Measurements from ENCODE around the gene LETMD1.
"Not testable (repeated sequence)": the region's sequence is repeated elsewhere in the genome, so short reads cannot be mapped to it uniquely, and the experiment has no call there.

LETMD1 gene

GRCh38 chr12:51027342-51027835 lies 20.7 kb upstream of the LETMD1 start:
- DNase-seq, result no peak

DNA sequence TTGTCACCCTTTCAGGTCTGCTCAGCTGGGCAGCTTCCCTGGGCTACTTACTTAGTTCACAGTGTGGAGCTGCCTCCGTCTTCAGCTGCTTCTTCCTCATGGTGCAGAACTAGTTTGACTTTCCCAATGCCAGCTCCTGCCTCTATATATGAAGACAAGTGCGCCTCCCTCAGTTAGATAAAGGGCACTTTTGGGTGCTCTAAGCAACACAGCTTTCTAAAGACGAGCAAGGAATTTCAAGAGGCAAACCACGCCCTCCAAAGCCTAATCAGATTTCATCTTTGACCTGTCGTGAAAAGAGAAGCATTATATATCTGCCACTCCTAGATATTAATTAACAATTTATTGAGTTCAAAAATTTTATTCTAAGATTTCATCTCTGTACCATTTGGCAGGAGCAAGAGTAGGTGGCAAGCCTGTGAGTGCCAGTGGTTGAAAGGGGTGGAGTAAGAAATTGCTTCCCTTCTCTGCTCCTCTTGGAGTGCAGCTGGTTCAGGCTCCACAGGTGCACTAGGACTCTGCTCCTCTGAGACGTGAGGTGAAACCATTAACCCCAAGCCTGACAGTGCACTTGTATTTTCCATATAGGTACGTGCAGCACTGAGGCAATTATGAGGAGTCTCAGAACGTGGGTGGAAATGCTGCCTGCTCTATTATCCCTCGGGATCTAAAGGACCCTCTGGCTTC lies 19.9 kb upstream of the LETMD1 start:
- peak; percentile 63 for DNase-seq

DNA sequence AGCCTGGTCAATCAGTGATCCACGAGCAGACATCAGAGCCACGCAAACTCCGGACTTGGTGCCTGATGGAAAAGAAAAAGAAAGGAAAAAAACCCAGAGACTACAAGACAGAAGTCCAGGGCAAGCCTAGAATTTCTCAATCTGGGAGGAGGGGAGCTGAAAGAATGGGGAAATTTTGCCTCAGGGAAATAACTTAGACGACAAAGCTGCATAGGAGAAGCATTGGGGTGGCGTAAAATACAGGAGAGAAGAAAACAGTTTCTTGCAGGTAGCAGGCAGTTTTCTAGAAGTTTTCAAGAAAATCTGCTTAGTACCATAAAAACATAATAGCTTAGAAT lies 19.3 kb upstream of the LETMD1 start:
- no peak for DNase-seq

GRCh38 chr12:51033048-51033447 lies 15.1 kb upstream of the LETMD1 start:
- no peak for DNase-seq

DNA sequence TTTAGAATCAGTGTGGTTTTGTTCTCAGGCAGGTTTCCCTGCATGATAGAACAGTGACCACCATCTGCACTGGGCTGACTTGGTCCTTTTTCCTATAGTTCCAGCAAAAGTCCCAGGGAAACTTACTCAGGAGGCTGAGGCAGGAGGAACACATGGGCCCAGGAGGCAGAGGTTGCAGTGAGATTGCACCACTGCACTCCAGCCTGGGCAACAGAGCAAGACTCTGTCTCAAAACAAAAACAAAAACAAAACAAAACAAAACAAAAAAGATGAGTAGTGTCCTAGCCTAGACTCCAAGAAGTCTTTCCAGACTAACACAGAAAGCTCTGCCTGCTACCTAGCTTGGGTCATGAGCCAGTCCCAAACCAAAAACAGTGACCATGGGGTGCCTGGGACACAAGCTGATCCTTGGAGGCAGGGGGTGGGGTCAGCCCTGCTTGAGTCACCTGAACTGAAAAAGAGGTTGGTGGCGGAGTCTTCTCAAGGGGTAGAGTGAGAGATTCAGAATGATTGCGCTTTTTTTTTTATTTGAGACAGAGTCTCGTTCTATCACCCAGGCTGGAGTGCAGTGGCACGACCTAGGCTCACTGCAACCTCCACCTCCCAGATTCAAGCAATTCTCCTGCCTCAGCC lies 14.6 kb upstream of the LETMD1 start:
- DNase-seq, result no peak

GRCh38 chr12:51036279-51036678 lies 11.8 kb upstream of the LETMD1 start:
- DNase-seq, result no peak

DNA sequence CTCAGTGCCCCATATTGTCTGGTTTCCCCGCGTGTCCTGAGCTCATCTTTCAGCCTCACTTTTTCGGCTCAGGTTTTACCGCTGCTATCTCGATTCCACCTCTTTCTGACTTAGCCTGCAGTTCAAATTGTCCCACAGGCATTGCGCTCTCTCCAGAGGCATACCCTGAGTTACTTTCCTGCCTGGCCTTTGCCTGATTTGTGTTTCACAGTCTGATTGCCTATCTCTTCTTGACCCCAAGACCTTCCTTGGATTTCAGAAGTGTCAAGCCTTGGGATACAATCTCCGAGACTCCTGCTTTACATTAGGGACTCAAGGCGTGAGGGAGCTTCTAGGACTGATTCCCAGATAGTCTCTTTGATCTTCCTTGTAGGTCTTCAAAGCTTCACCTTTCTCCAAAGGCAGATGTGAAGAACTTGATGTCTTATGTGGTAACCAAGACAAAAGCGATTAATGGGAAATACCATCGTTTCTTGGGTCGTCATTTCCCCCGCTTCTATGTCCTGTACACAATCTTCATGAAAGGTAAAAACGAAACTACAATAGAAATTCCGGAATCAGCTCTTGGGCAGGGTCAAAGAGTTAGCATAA lies 629 bp downstream of the LETMD1 start:
- DNase-seq, result peak; percentile 50

GRCh38 chr12:51049525-51049924 lies 1.4 kb downstream of the LETMD1 start:
- DNase-seq, result no peak

GRCh38 chr12:51051787-51052186 lies 3.7 kb downstream of the LETMD1 start:
- no peak for DNase-seq

DNA sequence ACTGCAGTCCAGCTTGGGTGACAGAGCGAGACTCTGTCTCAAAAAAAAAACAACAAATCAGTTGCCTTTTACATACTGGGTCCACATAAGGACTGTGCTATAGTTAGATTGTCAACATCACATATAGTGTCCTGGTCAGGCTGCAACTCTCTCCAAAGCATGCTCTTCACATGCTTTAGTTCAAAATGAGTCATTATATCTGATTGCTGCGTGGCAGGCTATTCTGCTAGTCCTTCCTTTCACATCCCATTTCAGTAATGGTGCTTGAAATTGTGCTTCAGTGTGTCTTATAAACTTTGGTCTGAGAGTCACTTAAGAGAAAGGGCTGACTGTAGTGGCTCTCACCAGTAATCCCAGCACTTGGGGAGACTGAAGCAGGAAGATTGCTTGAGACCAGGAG lies 6.9 kb downstream of the LETMD1 start:
- DNase-seq, result no peak

GRCh38 chr12:51056242-51056641 lies 8.1 kb downstream of the LETMD1 start:
- no peak for DNase-seq

DNA sequence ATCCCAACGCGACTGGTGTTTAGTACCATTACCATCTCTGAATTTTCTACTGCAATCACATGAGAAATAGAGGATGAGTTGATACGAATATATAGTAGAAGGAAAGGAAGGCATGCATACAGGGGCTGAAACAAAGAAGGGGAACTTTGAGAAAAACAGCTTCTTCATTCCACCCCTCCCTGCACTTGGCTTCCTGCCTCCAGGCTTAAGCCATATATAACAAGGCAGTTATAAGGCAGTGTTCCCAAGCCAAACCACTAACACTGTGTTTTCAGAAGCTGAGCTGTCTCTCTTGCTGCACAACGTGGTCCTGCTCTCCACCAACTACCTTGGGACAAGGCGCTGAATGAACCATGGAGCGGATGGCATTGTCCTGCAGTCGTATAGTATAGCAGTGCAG lies 11.0 kb downstream of the LETMD1 start:
- no peak for DNase-seq

- DNase-seq, result no peak
Observed at GRCh38 chr12:51062631-51063397, 14.7 kb downstream of the LETMD1 start.

- DNase-seq, result no peak
Observed at GRCh38 chr12:51065530-51065929, 17.4 kb downstream of the LETMD1 start.

GRCh38 chr12:51067229-51067628 lies 19.1 kb downstream of the LETMD1 start:
- DNase-seq, result no peak

GRCh38 chr12:51067771-51068170 lies 19.6 kb downstream of the LETMD1 start:
- no peak for DNase-seq

GRCh38 chr12:51070004-51070403 lies 21.9 kb downstream of the LETMD1 start:
- DNase-seq, result no peak

- DNase-seq, result peak; percentile 20
Observed at GRCh38 chr12:51071663-51072062, 23.5 kb downstream of the LETMD1 start.

GRCh38 chr12:51075390-51075789 lies 27.3 kb downstream of the LETMD1 start:
- no peak for DNase-seq

DNA sequence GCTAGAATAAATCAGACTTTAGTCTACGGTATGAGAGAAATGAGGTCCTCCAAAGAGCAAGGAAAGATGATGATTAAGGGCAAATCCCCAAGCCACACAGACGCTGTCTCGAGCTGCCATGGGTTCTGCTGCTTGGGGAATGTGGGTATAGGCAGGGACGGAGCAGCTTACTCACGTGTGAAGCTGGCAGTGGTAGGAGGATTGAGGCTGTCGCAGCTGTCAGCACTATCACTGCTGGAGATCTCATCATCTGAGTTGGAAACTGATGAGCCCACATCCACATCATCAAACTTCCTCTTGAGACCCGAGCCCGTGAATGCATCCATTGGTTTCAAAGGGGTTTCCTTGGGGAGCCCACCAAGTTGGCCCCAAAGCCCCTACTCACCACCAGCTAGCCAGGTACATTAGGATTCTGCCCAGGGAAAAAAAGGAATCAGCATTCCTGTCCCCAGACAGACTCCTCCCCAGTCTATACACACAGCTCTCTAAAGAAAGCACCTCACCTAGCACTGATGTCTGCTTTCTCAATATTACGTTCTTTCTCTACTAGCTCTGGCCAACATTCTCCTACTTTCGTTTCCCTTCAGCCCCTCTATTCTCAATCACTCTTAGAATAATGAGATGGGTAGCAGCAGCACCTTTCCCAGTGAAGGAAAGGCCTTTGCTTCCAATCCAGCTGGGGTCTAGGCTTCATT lies 28.3 kb downstream of the LETMD1 start:
- no peak for DNase-seq

- DNase-seq, result no peak
Observed at GRCh38 chr12:51077930-51078329, 29.8 kb downstream of the LETMD1 start.

DNA sequence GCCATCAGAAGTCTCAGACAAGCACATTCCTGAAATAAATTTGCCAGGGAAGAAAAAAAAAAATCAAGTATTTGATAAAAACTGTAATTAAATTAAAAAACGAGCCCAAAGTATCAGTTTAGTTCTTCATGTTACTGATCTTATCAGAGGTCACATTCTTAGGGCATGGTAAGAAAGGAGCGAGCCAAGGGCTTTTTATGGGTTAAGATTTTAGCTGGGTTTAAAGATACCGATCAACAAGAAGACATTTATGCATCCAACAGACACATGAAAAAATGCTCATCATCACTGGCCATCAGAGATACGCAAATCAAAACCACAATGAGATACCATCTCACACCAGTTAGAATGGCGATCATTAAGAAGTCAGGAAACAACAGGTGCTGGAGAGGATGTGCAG lies 30.2 kb downstream of the LETMD1 start:
- not testable (repeated sequence) for DNase-seq

DNA sequence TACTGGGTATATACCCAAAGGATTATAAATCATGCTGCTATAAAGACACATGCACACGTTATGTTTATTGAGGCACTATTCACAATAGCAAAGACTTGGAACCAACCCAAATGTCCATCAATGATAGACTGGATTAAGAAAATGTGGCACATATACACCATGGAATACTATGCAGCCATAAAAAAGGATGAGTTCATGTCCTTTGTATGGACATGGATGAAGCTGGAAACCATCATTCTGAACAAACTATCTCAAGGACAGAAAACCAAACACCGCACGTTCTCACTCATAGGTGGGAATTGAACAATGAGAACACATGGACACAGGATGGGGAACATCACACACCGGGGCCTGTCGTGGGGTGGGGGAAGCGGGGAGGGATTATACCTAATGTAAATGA lies 30.7 kb downstream of the LETMD1 start:
- not testable (repeated sequence) for DNase-seq

Data from DMS53 (cell line).